UCSD-AML1 (cell line): ENCODE results near the gene GRM4.
"Not testable (repeated sequence)": the region's sequence is repeated elsewhere in the genome, so short reads cannot be mapped to it uniquely, and the experiment has no call there.

Experiments used
- DNase-seq: peaks from one replicate; lab custom pipeline; 2025; ENCODE audit not compliant: unreplicated experiment; lab: John Stamatoyannopoulos, UW

Gene GRM4

DNA sequence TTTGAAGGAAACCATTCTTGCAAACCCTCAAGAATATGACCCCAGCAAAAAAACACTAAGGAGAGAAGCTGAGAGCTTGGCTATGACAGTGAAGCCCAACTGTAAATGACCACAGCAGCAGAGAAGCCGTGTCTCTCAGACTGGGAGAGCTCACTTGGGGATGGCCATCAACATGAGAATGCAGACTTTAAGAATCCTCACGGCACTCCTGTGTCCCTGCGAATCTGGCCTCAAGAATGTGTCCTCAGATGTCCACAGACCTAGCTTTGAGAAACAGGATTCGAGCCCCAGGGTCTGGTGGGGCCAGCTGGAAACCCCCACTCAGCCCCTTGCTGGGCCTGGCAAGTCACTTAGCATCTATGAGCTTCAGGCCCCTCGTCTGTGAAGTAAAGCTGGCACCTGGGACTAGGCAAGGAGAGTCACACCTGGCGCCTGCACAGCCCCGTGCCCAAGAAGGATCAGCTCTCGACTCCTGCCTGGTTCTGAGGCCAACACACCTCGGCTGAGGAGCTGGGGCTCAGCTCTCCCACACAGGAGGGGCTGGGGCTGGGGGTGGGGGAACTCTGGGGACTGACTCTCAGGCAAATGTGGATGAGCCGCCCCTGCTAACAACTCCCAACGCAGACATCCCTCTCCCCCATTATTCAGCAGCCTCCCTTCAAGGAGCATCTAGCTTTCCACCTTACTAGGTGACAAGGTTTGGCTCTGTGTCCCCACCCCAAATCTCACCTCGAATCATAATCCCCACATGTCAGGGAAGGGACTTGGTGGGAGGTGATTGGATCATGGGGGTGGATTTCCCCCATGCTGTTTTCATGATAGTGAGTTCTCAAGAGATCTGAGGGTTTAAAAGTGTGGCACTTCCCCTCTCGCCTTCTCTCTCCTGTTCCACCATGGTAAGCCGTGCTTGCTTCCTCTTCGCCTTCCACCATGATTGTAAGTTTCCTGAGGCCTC lies 97.7 kb downstream of the GRM4 start:
- DNase-seq = no peak

DNA sequence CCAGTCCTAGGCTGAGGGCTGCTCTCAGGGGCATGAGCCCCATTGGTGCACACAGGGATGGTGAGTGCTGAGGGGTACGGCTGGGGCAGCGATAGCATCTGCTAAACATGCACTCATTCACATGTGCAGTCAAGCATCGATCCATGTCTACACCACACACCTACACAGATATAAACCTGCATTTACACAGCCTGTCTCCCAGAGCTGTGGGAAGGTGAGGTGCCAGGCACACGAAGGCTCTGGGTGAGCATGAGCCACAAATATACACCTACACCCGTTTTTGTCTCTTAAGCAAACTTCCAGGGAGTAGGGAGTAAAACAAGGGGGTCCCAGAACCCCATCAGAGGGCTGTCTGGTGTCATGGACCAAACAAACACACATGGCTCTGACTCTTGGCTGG lies 99.3 kb downstream of the GRM4 start:
- DNase-seq = no peak

DNA sequence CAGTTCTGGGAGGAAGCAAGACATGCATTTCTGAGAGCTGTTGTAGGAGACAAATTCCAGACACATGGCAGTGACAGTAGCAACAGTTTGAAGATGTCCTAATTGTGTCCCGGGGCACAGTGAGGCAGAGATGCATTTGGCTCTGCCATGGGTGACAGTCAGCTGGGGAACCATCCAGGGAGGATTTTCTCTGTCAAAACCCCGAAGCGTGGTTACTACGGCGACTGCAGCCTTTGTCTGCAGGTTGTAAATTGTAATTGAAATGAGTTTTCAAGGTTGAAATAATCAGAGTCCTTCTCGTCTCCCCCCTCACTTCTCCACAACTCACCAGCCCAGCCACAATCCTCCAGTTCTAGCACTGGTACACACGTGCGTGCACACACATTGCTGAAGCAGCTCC lies 100.1 kb downstream of the GRM4 start:
- no peak for DNase-seq

DNA sequence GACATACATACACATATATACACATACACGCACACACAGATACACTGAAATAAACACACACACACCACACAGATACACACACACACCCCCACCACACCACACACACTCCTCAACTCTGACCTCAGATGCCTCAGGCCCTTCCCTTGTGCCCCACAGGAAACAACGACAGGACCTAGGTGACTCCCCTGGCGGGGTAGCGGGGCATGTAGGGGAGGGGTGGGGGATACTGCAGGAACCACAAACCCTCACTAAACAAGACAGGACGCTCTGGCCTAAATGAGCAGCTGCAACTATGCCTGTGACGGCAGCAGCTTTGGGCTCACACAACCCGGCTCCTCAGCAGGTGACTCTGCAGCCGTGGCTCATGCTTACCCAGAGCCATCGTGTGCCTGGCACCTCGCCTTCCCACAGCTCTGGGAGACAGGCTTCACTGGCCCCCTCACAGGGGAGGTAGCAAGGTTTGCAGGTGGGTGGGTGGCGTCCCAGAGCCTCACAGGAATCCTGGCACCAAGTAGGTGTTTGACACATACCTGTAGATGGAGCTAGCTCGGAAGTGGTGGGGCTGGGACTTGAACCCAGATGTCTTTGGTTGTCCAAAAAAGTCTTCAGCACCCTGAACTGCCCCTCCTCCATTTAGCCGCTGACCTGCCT lies 100.8 kb downstream of the GRM4 start:
- DNase-seq = no peak

DNA sequence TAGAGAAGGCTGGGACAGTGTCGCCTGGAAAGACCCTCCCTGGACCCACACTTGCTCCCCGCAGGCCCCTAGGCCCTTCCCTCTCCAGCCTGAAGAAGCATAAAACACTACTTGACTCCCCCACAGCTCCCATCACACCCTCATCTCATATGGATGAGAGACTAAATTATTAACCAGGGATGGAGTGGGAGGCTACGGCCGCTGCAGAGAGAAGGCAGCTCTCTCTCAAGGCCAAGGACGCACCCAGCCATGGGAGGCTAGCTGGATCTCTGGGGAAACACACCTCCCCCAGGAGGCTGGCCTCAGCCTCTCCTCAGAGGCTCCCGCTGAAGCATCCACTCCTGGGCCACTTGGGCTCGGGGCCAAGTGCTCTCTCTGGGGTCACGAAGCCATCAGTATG lies 102.5 kb downstream of the GRM4 start:
- no peak for DNase-seq

DNA sequence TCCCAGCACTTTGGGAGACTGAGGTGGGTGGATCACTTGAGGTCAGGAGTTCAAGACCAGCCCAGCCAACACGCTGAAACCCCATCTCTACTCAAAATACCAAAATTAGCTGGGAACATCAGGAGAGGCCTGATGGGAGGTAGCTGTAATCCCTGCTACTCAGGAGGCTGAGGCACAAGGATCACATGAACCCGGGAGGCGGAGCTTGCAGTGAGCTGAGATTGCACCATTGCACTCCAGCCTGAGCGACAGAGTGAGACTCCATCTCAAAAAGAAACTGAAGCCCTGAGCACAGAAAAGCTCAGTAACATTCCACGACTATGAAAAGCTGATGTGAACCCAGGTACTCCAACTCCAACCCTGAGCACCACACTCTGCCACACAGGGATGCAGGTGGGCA lies 103.9 kb downstream of the GRM4 start:
- DNase-seq = not testable (repeated sequence)

DNA sequence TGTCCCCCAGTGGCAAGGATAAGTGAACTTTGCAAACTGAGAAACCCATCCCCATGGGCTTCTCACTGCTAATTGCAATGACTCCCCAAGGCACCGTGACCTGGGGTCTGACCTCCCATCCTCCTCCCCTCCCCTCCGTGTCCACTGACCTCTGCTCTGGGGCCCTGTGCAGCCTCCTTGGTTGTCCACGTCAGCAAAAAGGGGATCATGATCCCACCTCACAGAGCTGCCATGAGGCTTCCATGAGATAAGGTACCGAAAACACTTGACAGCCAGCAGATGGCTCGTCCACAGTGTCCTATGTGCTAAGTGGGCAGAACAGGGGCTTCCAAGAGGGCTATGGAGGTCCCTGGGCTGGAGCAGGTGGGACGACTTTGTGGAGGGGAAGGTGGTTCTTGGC lies 104.5 kb downstream of the GRM4 start:
- DNase-seq = no peak

DNA sequence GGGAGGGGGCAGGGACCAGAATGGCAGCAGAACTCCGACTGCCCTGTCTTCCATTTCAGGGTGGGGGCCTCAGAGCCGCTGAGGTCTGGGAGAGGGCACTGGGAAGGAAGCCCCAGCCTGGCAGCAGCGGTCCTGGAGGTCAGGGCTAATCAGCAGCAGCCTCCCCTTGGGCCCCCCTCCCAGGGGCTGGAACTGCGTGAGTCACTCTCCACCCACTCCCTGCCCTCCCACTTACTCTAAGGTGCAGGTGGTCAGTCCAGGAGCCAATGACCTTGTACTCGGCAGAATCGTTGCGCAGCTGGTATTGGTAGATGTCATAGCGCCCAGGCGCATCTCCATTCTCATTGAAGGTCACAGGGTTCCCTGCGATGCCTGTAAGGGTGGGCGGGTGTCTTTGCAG lies 105.9 kb downstream of the GRM4 start:
- no peak for DNase-seq

DNA sequence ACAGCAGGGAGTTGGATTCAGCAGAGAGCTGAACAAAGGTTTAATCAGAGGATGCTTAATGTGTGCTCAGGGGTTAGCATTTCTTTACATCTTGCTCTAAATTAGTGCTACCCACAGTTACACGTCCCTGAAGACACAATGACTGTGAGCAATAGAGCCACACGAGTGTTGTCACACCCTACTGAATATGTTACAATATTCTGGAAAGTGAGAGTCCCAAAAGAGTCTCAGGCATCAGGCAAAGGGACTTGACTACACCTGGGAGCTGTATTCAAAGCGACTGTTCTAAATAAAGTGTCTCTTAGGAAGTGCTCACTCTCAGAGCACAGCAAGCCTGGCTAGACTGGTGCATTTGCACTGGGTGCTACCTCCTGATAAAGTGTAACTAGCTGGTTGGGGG lies 108.7 kb downstream of the GRM4 start:
- DNase-seq = no peak

DNA sequence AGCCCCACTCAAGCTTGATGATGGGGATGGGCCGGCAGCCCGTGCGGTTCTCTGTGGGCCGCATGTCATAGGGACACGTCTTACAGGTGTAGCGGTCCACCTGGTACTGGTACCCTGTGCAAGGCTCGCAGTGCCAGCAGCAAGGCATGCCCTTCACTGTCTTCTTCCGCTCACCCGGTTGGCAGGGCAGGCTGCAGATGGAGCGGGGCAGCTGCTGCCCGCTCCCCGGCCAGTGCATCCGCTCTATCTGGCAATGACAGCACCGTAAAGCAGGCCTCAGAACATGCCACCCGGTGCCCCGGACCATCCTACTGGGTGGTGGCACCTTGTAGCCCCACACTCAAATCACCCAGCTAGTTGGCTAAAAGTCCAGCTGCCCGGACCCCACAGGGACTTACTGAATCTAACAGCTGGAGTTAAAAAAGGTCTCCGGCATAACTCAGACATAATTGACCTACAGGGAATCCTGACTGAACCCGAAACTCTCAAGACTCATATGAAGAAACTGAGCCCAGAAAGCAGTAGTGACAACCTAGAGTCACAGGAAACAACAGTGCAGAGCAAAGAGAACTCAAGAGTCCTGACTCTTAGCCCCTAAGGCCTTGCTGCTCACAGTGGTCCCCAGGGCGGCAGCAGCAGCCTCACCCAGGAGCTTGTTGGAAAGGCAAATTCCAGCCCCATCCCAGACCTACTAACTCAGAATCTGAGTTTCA lies 109.4 kb downstream of the GRM4 start:
- no peak for DNase-seq

DNA sequence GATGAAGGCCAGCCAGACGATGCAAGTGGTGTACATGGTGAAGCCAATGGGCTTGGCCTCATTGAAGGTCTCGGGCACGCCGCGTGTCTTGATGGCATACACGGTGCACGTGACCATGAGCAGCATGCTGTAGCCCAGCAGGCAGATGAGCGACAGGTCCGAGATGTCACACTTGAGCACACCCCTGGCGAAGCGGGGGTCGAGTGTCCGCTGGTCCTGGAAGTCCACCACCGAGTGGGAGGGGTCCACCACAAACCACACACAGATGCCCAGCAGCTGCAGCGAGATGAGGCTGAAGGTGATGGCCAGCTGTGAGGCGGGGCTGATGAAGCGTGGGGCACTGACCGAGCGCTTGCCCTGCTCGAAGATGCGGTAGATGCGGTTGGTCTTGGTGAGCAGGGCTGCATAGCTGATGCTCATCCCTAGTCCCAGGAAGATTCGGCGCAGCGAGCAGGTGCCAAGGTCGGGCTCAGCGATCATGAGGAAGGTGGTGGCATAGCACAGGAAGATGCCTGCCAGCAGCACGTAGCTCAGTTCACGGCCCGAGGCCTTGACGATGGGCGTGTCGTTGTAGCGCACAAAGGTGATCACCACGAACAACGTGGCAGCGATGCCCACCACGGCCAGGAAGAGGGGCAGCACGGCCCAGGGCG lies 110.1 kb downstream of the GRM4 start:
- no peak for DNase-seq

DNA sequence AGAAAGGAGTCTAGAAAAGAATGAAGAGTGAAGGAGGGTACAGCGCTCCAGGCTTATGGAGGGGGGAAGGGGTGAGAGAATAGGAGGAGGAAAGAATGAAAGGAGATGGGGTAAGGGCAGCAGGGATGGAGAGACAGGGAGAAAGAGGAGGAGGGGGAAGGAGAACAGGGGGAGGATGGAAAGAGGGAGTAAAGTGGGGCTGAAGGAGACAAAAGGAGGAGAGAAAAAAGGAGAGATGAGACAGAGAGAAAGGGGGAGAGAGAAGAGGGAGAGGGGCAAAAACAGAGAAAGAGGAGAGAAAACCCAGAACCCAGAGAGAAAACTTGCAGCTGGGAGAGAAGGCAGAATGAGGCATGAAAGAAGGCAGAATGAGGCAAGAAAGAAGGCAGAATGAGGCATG lies 110.7 kb downstream of the GRM4 start:
- no peak for DNase-seq

DNA sequence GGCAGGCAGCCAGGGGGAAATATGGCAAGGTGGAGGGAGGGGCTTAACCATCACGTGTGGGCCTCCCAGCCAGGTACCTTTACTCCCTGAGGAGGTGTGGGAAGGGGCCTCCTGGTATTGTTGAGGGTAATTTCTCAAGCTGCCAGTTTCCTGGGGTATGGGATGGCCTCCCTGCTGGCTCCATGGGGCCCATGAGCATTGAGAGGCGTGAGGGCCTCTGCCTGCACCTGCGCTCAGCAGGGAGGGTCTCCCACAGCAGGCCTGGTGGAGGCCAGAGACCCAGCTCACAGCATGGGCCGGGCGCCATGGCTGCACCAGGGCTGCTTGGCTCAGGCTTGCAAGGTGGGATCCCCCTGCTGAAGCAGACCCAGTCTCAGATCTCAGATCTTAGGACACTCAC lies 113.0 kb downstream of the GRM4 start:
- no peak for DNase-seq

DNA sequence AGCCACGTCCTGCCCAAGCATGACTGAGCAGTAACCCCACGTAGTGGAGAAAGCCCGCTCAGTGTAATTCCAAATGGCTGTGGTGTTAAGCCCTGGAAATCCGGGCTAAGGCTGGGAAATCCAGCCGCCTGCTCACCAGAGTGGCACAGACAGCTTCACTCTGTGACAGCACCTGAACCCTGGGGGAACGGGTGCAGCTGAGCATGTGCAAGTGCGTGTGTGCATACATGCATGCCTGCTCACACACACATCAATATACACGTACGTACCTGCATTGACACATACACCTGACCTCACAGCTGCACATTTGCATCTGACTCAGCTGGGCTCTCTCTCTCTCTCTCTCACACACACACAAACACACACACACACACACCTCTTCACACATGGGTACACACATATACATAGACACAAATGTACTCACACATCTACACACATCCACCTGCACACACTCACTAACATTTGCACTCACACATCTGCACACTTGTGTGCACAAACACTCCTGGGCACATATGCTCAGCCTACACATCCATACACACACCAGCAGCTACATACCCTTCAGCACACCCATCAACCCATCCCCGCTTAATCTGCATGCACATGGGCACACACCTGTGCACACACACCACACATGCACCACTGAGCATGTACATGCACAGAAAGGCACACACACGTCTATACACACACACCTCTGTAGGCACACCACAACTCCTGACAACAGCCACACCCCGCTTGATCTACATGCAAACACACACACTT lies 114.1 kb downstream of the GRM4 start:
- DNase-seq = no peak

DNA sequence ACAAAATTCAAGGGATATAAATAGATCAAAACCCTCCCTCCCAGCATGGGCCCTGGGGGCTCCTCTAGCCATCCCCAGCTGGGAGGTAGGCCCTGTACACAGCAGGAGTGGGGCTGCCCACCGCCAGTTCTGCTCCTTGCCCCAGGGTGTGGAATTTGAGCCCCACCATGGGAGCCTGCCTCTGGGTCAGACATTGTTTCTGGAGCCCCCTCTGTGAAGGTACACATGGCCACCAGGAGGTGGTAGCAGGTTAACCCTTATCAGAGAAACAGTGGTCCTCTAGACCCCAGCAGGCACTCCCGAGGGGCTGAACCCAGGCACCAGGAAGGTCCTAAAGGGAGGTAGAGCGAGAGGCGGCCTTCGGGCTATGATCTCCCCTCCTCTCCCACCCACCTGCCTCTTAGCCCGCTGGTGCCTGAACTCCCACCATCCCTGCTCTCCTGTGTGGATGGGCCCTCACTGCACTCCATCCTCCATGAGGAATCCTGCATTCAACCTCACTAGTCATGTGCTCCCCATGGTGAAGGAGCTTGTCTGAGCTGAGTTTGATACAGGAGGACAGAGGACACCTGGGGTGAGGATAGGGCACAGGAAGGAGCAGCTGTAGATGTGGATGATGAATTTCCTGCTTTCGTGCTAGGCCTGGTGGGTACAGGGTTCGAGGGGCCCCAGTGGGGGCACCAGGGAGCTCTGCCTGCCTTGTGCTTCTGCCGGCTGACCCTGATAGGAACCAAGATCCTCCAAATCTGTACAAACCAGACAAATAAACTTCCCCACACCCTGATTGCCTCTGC lies 114.9 kb downstream of the GRM4 start:
- no peak for DNase-seq

DNA sequence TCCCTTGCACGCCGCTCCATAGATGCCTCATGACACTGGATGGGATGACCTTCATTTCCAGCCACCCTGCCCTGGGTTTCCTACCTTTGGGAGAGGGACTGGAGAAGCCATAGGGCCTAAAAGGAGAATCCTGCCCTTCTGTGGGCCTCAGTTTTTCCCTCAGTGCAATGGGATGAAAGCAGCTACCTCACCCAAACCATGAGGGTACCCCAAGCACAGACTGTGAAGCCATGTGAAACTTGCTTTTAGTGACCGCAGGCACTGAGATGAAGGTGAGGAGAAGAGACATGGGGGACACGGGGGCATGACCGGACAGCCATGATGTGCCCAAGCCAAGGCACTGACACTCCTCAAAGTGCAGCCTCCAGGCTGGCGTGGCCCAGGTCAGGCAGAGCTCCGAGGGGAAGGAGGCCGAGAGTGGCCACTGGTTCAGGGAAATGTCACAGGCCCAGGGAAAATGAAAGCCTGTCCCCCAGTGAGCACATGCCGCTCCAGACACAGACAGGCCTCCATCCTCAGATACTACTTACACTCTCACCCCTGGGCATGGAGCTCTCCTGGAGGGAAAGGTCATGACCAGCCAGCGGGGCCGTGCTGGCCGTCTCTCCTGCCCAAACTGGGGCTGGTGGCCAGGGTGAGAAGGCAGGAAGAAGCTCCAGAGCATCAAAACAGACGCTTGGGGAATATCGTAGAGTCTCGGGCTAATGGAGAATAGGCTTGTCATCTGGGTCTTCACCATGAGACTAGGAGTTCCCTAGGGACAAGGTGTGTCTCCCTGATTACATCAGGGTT lies 116.2 kb downstream of the GRM4 start:
- DNase-seq = no peak

DNA sequence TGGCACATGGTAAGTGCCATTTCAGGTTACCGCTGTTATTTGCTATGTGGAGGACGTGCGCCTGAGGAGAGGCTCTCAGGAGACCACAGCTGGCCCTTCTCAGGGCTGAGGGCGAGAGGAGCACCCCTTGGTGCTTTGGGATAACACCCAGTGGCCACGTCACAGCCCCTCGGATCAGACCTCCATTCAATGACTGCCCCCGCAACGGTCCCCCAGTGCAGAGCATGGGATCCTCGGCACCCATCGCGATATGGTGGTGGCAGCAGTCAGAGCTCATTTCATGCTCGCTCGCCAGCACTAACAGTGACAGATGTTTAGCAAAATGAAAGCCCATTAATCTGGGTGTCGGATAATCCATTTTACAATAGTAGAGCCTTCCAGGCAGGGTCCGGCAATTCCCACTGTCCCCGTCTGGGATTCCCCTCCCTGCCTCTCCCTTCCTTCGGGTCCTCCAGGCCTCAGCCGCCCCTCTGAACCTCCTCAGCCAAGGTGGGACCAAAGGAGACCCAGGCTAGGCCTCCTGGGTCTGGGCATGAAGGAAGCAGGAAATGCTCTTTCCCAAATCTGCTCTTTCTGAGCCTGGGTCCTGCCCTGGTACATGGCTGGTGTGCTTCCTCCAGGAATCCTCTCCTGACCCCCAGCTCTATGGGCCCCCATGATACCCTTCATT lies 117.1 kb downstream of the GRM4 start:
- DNase-seq = no peak

DNA sequence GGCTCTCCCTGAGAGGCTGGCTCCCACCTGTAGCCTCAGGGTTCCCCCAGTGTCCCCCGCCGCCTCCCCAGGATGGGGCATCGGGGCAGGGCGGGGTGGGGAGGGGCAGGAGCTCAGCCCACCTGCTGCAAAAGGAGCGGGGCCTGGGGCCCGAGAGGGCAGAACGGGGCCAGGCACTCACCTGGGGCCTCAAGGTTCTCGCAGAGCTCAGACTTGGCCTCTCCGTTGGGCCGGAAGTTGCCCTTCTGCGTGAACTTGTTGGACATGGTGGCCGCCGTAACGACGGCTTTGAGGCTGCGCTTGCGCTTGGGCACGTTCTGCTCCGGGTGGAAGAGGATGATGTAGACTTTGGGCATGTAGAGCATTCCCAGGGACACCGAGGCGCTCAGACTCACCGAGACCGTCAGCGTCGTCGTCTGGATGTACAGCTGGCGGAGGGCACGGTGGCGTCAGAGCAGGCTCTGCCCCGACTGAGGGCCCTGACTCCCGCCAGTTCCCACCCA lies 117.9 kb downstream of the GRM4 start:
- no peak for DNase-seq
